Measurements from ENCODE around the gene ADH6.

Gene ADH6

DNA sequence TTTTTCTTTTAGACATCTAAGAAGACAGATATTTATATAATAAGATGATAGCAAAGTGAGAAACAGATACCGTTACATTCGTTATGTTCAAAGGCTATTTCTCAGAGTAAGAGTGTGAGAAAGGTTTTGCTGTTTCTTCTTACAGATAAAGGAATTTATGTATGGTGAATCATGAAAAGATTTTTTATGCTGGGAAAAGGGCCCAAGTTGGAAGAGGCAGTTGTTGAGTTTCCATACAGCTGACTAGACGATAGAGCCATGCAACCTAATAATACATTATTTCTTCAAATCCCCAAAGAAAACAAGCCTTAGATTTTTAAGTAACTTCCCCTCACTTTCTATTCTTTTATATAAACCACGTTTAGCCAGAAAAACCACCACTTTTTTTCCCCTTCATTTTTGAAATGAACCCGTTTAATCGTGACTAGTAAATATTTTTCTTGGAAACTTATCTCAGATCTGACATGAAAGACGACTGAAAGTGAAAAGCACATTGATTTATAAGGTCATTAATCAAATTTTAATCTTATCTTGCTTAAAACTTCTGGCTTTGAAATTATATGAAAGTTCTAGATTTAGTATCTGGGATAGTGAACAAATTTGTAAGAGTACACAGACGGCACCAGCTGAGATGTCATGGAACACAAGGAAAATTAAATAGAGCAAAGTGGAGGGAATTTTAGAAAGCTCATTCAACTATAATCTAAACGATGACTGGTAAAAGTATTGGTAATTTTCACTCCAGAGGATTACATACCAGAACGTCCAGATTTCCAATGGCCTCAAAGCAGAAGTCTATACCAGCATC is 10.9 kb downstream of the ADH6 start:
- TF ChIP-seq, protein P1, sequence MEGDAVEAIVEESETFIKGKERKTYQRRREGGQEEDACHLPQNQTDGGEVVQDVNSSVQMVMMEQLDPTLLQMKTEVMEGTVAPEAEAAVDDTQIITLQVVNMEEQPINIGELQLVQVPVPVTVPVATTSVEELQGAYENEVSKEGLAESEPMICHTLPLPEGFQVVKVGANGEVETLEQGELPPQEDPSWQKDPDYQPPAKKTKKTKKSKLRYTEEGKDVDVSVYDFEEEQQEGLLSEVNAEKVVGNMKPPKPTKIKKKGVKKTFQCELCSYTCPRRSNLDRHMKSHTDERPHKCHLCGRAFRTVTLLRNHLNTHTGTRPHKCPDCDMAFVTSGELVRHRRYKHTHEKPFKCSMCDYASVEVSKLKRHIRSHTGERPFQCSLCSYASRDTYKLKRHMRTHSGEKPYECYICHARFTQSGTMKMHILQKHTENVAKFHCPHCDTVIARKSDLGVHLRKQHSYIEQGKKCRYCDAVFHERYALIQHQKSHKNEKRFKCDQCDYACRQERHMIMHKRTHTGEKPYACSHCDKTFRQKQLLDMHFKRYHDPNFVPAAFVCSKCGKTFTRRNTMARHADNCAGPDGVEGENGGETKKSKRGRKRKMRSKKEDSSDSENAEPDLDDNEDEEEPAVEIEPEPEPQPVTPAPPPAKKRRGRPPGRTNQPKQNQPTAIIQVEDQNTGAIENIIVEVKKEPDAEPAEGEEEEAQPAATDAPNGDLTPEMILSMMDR (IDR thresholded peaks at IDR 0.05; ENCODE audit: borderline replicate concordance, control extremely low read depth, extremely low read depth, insufficient read depth, missing control alignments): no peak
- in situ Hi-C loops (cut with MboI; ENCODE audit: low sequenced_read_pairs, unreplicated experiment): no loop called here
- no peak for DNase-seq (ENCODE audit: low spot score)

DNA sequence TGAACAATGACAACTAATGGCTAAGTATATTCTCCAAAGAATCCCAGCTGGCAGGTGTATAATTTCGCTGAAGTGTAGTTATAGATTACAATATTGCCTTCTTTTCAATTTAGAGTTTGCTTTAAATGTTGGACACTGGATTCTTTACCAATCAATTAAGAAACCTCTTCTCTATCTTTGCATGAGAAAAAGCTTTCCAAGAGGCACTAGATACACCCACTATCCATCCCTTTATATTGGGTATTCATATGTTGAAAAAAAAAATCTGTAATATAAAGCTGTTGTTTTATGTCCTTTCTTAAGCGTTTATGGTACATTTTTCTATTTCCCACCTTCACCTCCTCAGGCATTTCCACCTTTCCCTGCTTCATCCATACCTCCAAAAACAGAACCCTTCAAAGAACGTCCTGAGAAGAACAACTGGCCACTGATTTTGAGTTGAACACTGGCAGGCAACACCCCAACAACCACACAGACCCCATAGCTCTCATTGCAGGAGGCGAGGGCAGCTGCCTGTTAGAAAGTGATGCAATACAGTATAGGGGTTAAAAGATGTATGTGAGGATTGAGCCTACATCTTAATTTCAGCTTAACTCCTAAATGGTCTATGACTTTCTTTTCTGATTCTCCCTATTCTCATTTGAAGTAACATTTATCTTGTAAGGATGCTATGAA is 11.8 kb downstream of the ADH6 start:
- DNase-seq (ENCODE audit: low spot score): no peak
- in situ Hi-C loops (cut with MboI; ENCODE audit: low sequenced_read_pairs, unreplicated experiment): no loop called here
- TF ChIP-seq, protein P1 (IDR thresholded peaks at IDR 0.05; ENCODE audit: borderline replicate concordance, control extremely low read depth, extremely low read depth, insufficient read depth, missing control alignments): no peak

DNA sequence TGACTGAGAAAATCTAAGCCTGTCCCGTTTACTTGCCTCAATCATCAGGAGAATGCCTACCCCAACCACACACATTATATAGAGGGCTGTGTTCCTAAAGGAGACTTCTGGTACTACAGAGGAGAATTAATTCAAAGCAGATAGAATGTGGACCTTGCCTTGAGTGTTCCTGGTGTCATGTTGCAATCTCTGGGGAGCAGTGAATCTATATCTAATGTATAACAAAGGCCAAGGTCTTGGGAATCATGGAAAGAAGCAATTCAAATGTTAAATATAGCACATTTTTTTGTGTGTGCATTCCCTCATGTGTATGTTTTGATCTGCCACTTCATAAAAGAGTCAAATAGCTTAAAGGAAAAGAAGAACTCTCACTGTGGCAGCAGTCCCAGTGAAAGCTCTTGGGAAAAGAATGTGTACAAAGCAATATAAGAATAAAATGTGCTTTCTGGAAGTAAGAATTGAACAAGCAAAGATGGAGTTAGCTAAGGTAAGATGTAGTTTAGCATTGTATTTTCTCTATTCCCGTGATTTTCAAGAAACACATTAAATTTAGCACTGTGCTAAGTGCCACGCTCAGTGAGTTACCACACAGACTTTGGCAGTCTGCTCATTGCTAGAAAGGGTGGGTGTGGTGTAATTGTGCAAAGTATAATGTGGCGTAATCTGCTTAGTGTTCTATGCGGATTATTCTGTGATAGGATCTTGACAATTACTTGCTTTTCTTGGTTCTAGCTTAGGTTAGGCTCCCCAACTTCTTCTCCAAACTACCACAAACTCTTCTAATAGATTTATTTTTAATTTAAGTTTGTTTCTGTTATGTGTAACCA is 13.7 kb downstream of the ADH6 start:
- TF ChIP-seq, protein P1 (IDR thresholded peaks at IDR 0.05; ENCODE audit: borderline replicate concordance, control extremely low read depth, extremely low read depth, insufficient read depth, missing control alignments): no peak
- no peak for DNase-seq (ENCODE audit: low spot score)
- in situ Hi-C loops (cut with MboI; ENCODE audit: low sequenced_read_pairs, unreplicated experiment): no loop called here

DNA sequence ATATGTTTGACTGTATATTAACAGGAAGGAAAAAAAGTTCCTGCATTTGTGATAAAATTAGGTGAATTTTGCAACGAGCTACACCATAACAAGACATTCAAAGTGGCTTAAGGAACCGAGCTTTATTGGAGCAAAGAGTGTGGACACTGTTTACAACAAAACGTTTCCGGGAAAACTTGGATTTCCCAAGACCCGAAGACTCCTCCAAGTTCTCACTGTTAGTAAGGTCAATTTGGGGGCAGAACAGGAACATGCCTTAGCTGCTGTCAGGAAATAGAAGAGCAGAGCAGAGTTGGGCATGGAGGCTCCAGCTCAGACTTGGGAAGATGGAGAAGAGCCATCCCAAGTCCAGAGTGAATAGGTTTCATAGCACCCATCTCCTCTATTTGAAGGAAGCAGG is 16.5 kb downstream of the ADH6 start:
- no peak for DNase-seq (ENCODE audit: low spot score)
- in situ Hi-C loops (cut with MboI; ENCODE audit: low sequenced_read_pairs, unreplicated experiment): no loop called here
- TF ChIP-seq, protein P1 (IDR thresholded peaks at IDR 0.05; ENCODE audit: borderline replicate concordance, control extremely low read depth, extremely low read depth, insufficient read depth, missing control alignments): no peak

DNA sequence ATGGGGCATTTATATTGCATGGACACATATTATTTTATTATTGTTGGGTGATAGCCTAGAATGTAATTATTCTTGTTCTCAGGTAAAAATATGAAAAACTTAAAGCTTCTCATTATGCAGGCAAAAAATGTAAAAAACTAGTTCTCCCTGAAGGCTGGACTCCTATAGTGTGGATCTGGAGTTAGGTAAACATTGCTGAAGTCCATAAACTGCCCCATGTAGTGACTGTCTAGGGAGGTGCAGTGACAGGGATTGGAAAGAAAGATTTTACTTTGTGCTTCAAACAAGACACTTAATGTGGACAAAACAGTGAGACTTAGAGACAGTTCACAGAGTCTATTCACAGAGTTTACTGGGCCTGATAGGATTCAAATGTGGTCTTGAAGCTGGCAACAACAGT is 17.0 kb downstream of the ADH6 start:
- no peak for DNase-seq (ENCODE audit: low spot score)
- TF ChIP-seq, protein P1 (IDR thresholded peaks at IDR 0.05; ENCODE audit: borderline replicate concordance, control extremely low read depth, extremely low read depth, insufficient read depth, missing control alignments): no peak
- in situ Hi-C loops (cut with MboI; ENCODE audit: low sequenced_read_pairs, unreplicated experiment): no loop called here

DNA sequence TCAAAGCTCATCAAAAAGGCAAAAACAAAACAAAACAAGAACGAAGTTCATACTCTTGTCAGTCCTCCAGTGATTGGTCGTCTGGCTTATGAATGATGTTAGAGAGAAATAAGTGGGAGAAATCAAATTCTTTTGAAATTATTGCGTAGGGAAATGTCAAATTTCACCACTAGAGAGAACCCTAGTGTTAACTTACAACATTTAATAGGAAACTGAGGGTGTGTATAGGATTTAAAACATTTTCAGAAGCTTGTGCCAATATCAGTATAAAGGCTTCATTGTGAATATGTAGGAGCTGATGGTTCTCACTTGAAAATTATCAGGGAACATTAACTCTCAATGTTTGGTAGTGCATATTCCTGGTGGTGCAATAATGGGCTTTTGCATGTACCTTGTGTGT is 17.4 kb downstream of the ADH6 start:
- in situ Hi-C loops (cut with MboI; ENCODE audit: low sequenced_read_pairs, unreplicated experiment): no loop called here
- TF ChIP-seq, protein P1 (IDR thresholded peaks at IDR 0.05; ENCODE audit: borderline replicate concordance, control extremely low read depth, extremely low read depth, insufficient read depth, missing control alignments): no peak
- no peak for DNase-seq (ENCODE audit: low spot score)

All from GM13976 (cell line).